IMR-90 (cell line): Measurements from ENCODE around the gene TBC1D9. TPM values are rescaled to one million over a fixed set of nuclear protein-coding genes. Genes with fewer than 3 reads are reported as not detected.

ENCODE experiments used
- ATAC-seq: fragments of 200-7000 bp; cut with Tn5 transposase; 2 replicates; pipeline ENCODE4 v1.9.1; 2020; ENCODE audit warnings: low read depth, mild to moderate bottlenecking, moderate library complexity
- BruUV-seq: library from RNA; stranded (reverse); fragments of 400-500 nt; replicated peaks from 2 replicates; lab custom pipeline; 2021; lab: Mats Ljungman, UMichigan
- CTCF ChIA-PET: fragments of 300-600 bp; formaldehyde crosslinking; extraction: SDS; loops from one replicate; lab custom pipeline; 2021; ENCODE audit warnings: antibody characterized with exemption; lab: Yijun Ruan, JAX
- POLR2A ChIA-PET: fragments of 300-600 bp; sonication (Branson Sonifier 250); formaldehyde crosslinking; loops from one replicate; lab custom pipeline; 2022; ENCODE audit warnings: antibody characterized with exemption; ENCODE audit not compliant: unreplicated experiment; lab: Charles Lee
- DNase-seq: peaks from one replicate; pipeline ENCODE4 v3.0.0; 2013
- H2AFZ ChIP-seq: replicated peaks from 2 replicates; pipeline ENCODE3; 2013; ENCODE audit warnings: low read length, mild to moderate bottlenecking; ENCODE audit not compliant: poor library complexity
- H2AK5ac ChIP-seq: 2 replicates; pipeline ENCODE4 v1.6.1; 2013; ENCODE audit warnings: low read depth, low read length, inconsistent platforms
- H2AK9ac ChIP-seq: replicated peaks from 2 replicates; pipeline ENCODE3; 2013; ENCODE audit warnings: mild to moderate bottlenecking, low read depth, low read length, moderate library complexity; ENCODE audit not compliant: poor library complexity
- H2BK120ac ChIP-seq: 2 replicates; pipeline ENCODE4 v1.6.1; 2013; ENCODE audit warnings: low read depth, low read length, inconsistent platforms
- H2BK15ac ChIP-seq: 3 replicates; pipeline ENCODE4 v1.6.1; 2013; ENCODE audit warnings: low read depth, low read length, inconsistent platforms
- H2BK20ac ChIP-seq: 2 replicates; pipeline ENCODE4 v1.6.1; 2013; ENCODE audit warnings: low read depth, mild to moderate bottlenecking, inconsistent platforms, low read length, moderate library complexity
- H2BK5ac ChIP-seq: 2 replicates; pipeline ENCODE4 v1.6.1; 2013; ENCODE audit warnings: mild to moderate bottlenecking, low read depth, low read length, inconsistent platforms; ENCODE audit not compliant: poor library complexity, severe bottlenecking
- H3K14ac ChIP-seq: replicated peaks from 2 replicates; pipeline ENCODE4 v1.6.1; 2013; ENCODE audit warnings: low read depth, low read length, inconsistent platforms
- H3K18ac ChIP-seq: 2 replicates; pipeline ENCODE4 v1.6.1; 2013; ENCODE audit warnings: low read depth, low read length, control low read depth
- H3K23ac ChIP-seq: 2 replicates; pipeline ENCODE4 v1.6.1; 2013; ENCODE audit warnings: low read depth, low read length, inconsistent platforms
- H3K27ac ChIP-seq: 2 replicates; pipeline ENCODE4 v1.5.1; 2013; ENCODE audit warnings: mild to moderate bottlenecking, control low read depth, low read length; ENCODE audit not compliant: insufficient read depth
- H3K27me3 ChIP-seq: 2 replicates; pipeline ENCODE4 v1.6.1; 2013; ENCODE audit warnings: low read length; ENCODE audit not compliant: control insufficient read depth, insufficient read depth
- H3K36me3 ChIP-seq: 2 replicates; pipeline ENCODE4 v1.6.1; 2013; ENCODE audit warnings: low read length, mixed read lengths; ENCODE audit not compliant: control insufficient read depth, insufficient read depth
- H3K4ac ChIP-seq: 2 replicates; pipeline ENCODE4 v1.6.1; 2013; ENCODE audit warnings: low read depth, low read length, inconsistent platforms
- H3K4me1 ChIP-seq: 2 replicates; pipeline ENCODE4 v1.6.1; 2013; ENCODE audit warnings: low read length, mixed read lengths; ENCODE audit not compliant: control insufficient read depth, insufficient read depth
- H3K4me2 ChIP-seq: 2 replicates; pipeline ENCODE4 v1.6.1; 2013; ENCODE audit warnings: low read depth, mild to moderate bottlenecking, control low read depth, low read length, moderate library complexity
- H3K4me3 ChIP-seq: 2 replicates; pipeline ENCODE4 v1.5.1; 2013; ENCODE audit warnings: low read depth, mild to moderate bottlenecking, control low read depth, low read length, moderate library complexity; ENCODE audit not compliant: insufficient read depth
- H3K56ac ChIP-seq: 2 replicates; pipeline ENCODE4 v1.6.1; 2013; ENCODE audit warnings: low read length, inconsistent platforms; ENCODE audit not compliant: insufficient read depth; ENCODE audit errors: extremely low read depth
- H3K79me1 ChIP-seq, 2 experiments: 2 replicates each; pipeline ENCODE4 v1.6.1; 2013; ENCODE audit warnings: low read length in 2 of 2, inconsistent platforms in 1 of 2, low read depth in 1 of 2
- H3K9ac ChIP-seq: 2 replicates; pipeline ENCODE4 v1.6.1; 2013; ENCODE audit warnings: low read depth, low read length, control low read depth
- H3K9me1 ChIP-seq: 2 replicates; pipeline ENCODE4 v1.6.1; 2013; ENCODE audit warnings: low read length, inconsistent platforms; ENCODE audit not compliant: insufficient read depth
- H3K9me3 ChIP-seq: 2 replicates; pipeline ENCODE4 v1.6.1; 2013; ENCODE audit warnings: low read length; ENCODE audit not compliant: control insufficient read depth, insufficient read depth
- H4K20me1 ChIP-seq: 2 replicates; pipeline ENCODE4 v1.6.1; 2013; ENCODE audit warnings: low read length, inconsistent platforms; ENCODE audit not compliant: insufficient read depth
- H4K5ac ChIP-seq: 2 replicates; pipeline ENCODE4 v1.6.1; 2013; ENCODE audit warnings: mild to moderate bottlenecking, low read depth, low read length, control low read depth
- H4K8ac ChIP-seq, 2 experiments: 2 replicates each; pipeline ENCODE4 v1.6.1; 2013; ENCODE audit warnings: low read depth in 2 of 2, low read length in 2 of 2, control low read depth in 1 of 2, inconsistent platforms in 1 of 2
- H4K91ac ChIP-seq: 2 replicates; pipeline ENCODE4 v1.6.1; 2013; ENCODE audit warnings: low read depth, low read length, inconsistent platforms; ENCODE audit not compliant: insufficient read depth
- BHLHE40 ChIP-seq: fragments of 150-350 bp; IDR thresholded peaks from 2 replicates; pipeline ENCODE4 v1.6.1; 2016; ENCODE audit warnings: mild to moderate bottlenecking, low read depth, low read length
- CHD1 ChIP-seq: IDR thresholded peaks from 2 replicates; pipeline ENCODE4 v1.6.1; 2012; ENCODE audit warnings: low read depth, low read length, improper control_type of control experiment
- ELK1 ChIP-seq: fragments of 150-350 bp; IDR thresholded peaks from 2 replicates; pipeline ENCODE4 v1.6.1; 2016; ENCODE audit warnings: low read depth, mild to moderate bottlenecking, low read length, moderate library complexity, borderline replicate concordance
- FOS ChIP-seq: fragments of 150-350 bp; IDR thresholded peaks from 2 replicates; pipeline ENCODE4 v1.6.1; 2016; ENCODE audit warnings: low read depth, low read length
- MAFK ChIP-seq: IDR thresholded peaks from 2 replicates; pipeline ENCODE4 v1.6.1; 2012; ENCODE audit warnings: low read depth, low read length, improper control_type of control experiment
- MAZ ChIP-seq: IDR thresholded peaks from 2 replicates; pipeline ENCODE4 v1.6.1; 2012; ENCODE audit warnings: low read depth, mild to moderate bottlenecking, low read length, improper control_type of control experiment, moderate library complexity, borderline replicate concordance
- MXI1 ChIP-seq: IDR thresholded peaks from 2 replicates; pipeline ENCODE4 v1.6.1; 2012; ENCODE audit warnings: low read depth, mild to moderate bottlenecking, low read length, moderate library complexity, borderline replicate concordance
- POLR2A ChIP-seq: IDR thresholded peaks from 2 replicates; pipeline ENCODE4 v1.6.1; 2012; ENCODE audit warnings: mild to moderate bottlenecking, low read depth, low read length
- RCOR1 ChIP-seq: IDR thresholded peaks from 2 replicates; pipeline ENCODE4 v1.6.1; 2012; ENCODE audit warnings: mild to moderate bottlenecking, low read length, improper control_type of control experiment; ENCODE audit not compliant: insufficient replicate concordance
- RFX5 ChIP-seq: IDR thresholded peaks from 2 replicates; pipeline ENCODE4 v1.8.0; 2012; ENCODE audit warnings: low read depth, mild to moderate bottlenecking, low read length, moderate library complexity
- WGBS, 2 experiments: methylation state at CpG; one replicate each; pipeline versions ENCODE4 v1.1.5 to v1.1.7; 2013; ENCODE audit warnings: missing lambda C conversion rate in 2 of 2; ENCODE audit not compliant: insufficient read length in 1 of 2; ENCODE audit errors: extremely low coverage in 2 of 2; 5-methylcytosine and 5-hydroxymethylcytosine counted together
- dilution Hi-C: fragments of 300-500 bp; cut with HindIII; formaldehyde crosslinking; loops from one replicate; pipeline ENCODE4 v1.14.3; 2018; ENCODE audit warnings: low sequenced_read_pairs; ENCODE audit not compliant: unreplicated experiment
- in situ Hi-C: fragments of 300-500 bp; cut with MboI; formaldehyde crosslinking; loops from 3 replicates; pipeline ENCODE4 v1.14.3; 2019; ENCODE audit warnings: low sequenced_read_pairs, inconsistent platforms, mixed read lengths
- intact Hi-C: fragments of 100-400 bp; cut with micrococcal nuclease; formaldehyde crosslinking; loops from 2 replicates; pipeline ENCODE4 v1.10.0; 2022
- polyA plus RNA-seq, 3 experiments: library from polyadenylated mRNA; depleted of rRNA; stranded (reverse); fragments of >200 nt; gene quantifications; 2 replicates each; pipeline ENCODE4 v1.2.3, GENCODE V29; 2012; ENCODE audit warnings: low replicate concordance in 1 of 3
- total RNA-seq: library from RNA; depleted of rRNA; stranded (reverse); fragments of >200 nt; gene quantifications from 2 replicates; pipeline ENCODE4 v1.2.3, GENCODE V29; 2012

Gene TBC1D9
- total and polyA plus RNA-seq, 2 of the 4 experiments (the other 2 are of a cell fraction) = 11.7 to 15.2 TPM

- Histone ChIP-seq H2BK120ac (no peak overlapping the region), H2AK9ac (no peak overlapping the region), H3K36me3 (peaks cover 17% of the 10 kb centered on the region), H2BK15ac (no peak overlapping the region), H3K4me2 (no peak overlapping the region), H3K9me1 (peaks cover 9% of the 10 kb centered on the region; the same call in 1 of the 2 replicates), H4K91ac (no peak overlapping the region), H3K23ac (no peak overlapping the region), H2BK5ac (no peak overlapping the region), H3K4me3 (no peak overlapping the region), H3K9ac (no peak overlapping the region), H3K14ac (no peak overlapping the region), H2BK20ac (no peak overlapping the region), H3K27me3 (no peaks in the 10 kb centered on the region), H2AFZ (no peak overlapping the region), H3K27ac (no peak overlapping the region), H3K18ac (no peak overlapping the region), H3K4ac (no peak overlapping the region), H3K56ac (no peak overlapping the region), H2AK5ac (no peak overlapping the region), H4K8ac (no peak overlapping the region), H3K9me3 (no peaks in the 10 kb centered on the region), H4K5ac (no peak overlapping the region), H3K79me1 (no peaks in the 10 kb centered on the region), H3K4me1 (peaks cover 6% of the 10 kb centered on the region), H4K20me1 (no peaks in the 10 kb centered on the region; the same call in 1 of the 2 replicates)
- POLR2A ChIA-PET = no interaction called here
- no TSS peak for BruUV-seq
- intact Hi-C loops = no loop called here
- in situ Hi-C loops = no loop called here
- CTCF ChIA-PET = interaction anchor here (0.6 kb wide), 2 partner anchors 29 to 130 kb away, joined by 3 to 4 read pairs; no protein-coding TSS in a partner anchor
- dilution Hi-C loops = no loop called here
- WGBS, 2 experiments = 100% methylated on average over 3 of the region's 11 CpGs; no CpG with 5 or more reads in 1 of the 2 experiments
- no peak for ATAC-seq
- no peak for DNase-seq
- TF ChIP-seq CHD1 (no peak), ELK1 (no peak), MXI1 (no peak), RFX5 (no peak), RCOR1 (no peak), FOS (no peak), POLR2A (no peak), MAFK (no peak), BHLHE40 (no peak), MAZ (no peak)
These were observed 89.1 kb downstream of the TBC1D9 start for GRCh38 chr4:140666889-140667614.
